Measurements from ENCODE around the gene NELFA. TPM values are rescaled to one million over a fixed set of nuclear protein-coding genes. Genes with fewer than 3 reads are reported as not detected.

NELFA gene
- polyA plus RNA-seq, 4 donors = 28.9 to 47.1 (median 31.1) TPM

DNA sequence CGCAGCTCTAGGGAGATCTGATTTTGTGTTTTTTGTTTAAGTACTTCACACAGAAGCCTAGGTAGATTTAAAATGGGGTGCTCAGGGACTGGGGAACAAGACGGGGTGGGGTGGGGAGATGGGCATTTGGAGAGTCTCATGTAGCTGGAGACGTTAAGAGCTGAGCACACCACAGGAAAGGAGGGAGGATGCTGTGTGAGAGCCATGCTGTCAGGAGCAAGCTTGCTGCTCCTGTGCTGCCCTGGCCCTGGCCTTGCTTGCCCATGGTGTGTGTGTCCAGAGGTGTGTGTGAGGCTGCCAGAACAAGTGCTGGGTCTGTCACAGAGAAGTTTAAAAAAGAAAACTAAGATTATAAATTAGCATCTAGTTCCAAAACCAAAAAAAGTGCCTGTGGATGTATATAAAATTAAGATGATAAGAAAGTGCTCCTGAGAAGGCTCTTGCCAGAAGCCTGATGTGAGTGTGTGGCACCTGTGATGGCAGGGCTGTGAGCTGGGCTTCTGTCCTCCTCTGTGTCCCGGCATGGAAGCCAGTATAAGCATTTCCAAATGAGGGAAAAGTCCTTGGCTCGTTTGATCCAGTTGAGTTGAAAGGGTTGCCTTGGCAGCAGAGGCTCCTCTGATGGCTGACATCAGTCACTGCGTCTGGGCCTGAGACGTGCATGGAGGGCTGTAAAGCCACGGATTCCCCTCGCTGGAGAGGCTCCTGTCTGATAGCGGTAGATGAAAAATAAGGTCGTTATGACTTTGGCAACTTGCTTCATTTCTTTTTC lies 63.5 kb downstream of the NELFA start:
- no peak for DNase-seq (ENCODE audit: low read depth in 4 of 4, low spot score in 3 of 4)

DNA sequence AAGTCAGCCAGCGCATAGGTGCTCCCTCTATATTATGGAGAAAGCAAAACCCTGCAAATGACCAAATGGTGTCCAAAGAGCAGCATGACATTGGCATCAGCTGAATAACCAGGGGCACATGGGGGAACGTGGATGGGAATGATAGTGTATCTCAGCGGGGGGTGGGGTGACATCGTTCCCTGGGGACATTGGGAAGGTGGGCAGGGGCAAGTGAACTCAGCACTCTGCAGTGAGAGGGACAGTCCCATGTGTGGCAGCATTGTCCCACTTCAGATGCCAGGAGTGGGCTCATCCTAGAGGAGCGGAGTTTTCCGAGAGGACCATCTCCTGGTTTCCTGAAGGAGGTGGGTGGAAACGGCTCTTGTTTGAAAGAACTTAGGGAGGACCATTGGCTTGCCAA lies 64.8 kb downstream of the NELFA start:
- DNase-seq (ENCODE audit: low read depth in 4 of 4, low spot score in 3 of 4) = no peak

DNA sequence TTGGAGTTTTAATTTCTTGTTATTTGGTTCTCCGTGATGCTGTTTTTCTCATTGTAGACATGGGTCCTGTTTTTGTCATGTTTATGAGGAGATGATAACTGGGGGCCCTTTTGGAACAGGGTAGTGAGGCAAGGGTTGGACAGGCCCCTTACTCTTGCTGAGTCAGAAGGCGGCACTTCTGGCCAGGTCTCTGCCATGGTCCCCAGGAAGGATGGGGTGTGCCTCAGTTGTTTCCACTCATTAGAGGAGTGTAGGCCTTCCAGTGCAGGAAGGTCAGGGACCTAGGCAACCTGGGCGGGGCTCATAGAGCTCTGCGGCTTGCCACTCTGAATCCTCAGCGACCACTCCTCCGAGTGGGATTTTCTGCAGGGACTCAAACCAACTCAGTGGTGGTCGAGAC lies 68.2 kb downstream of the NELFA start:
- DNase-seq (ENCODE audit: low read depth in 4 of 4, low spot score in 3 of 4) = no peak

DNA sequence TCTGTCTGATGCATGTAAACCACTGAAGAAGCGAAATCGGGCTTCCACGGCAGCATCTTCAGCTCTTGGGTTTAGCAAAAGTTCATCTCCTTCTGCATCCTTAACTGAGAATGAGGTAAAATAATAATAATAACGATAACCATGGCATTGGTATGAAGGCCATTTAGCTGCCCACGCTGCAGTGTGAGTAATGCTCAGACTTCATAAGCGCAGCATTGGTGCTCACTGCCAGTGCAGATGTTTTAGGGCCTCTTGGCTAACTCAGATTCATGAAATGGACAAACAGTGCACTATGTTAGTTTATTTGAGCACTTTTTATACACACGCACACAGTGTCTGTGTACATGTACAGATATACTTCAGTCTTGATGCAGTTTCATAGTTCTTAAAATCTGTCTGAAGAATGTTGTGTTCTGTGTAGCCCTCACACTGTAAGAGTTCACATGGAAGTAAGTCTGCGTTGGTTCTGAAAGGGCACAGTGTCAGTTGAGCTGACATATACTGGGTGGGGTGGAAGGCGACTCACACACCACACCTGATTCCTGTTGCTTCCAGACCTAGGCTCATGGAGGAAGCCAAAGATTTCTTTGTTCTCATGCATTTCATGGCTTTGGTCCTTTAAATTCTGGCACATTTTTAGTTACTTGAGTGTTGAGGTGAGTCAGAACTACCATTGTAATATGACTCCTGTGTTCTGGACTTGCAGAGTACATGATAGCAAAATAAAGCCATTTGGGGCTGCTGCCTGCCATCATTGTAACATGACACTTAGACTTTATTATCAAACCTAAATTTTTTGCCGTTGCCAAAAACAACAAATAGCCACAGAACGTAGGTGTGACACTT lies 68.9 kb downstream of the NELFA start:
- no peak for DNase-seq (ENCODE audit: low read depth in 4 of 4, low spot score in 3 of 4)

DNA sequence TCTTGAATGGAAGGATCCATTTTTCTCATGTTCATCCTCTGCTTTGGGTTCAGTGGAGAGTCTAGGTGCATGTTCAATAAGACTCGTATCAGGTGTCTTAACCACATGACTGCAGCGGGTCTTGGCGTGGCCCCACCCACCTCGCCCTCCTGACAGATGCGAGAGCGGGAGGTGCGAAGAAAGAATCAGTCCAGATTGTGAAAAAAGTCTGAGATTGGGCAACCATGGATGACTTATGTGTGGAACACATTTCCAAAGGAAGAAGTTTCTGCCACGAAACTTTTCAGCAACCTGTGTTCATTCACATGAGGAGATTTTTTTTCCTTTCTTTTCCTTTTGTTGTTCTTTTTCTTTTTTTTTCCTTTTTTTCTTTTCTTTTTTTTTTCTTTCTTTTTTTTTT lies 70.7 kb downstream of the NELFA start:
- DNase-seq (ENCODE audit: low read depth in 4 of 4, low spot score in 3 of 4) = no peak

DNA sequence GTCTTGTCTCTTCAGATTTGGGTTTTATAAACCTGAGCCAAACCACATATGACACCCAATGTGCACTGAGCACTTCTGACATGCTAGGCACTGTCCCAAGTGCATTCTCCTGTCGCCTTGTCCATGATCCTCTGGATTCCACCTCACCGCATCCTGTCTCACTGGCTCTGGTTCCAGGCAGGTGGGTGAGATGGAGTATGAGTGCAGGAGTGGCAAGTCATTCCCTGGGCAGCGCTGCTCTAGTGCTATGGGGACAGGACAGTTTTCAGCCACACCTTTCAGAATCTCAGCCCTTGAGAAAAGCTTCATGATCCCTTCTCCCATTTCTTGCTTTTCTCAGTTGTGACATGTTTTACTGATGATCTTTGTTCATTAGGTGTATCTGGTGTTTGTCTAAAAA lies 71.2 kb downstream of the NELFA start:
- no peak for DNase-seq (ENCODE audit: low read depth in 4 of 4, low spot score in 3 of 4)

DNA sequence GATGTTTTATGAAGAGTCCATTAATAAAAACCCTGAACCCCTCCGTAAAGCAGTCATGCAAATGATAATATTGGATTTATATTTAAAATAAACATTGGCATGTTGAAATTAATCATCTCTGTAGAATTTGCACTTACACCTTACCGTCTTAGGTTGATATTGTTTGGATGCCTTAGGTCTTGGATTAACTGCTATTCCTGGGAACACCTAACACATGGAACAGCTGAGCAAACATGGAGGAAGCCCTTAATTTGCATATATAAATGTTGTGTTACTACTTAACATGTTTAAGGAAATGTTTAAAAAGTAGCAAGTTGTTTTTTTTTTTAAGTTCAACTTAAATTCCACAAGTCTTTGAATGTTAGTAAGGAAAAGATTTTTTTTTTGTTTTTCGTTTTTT lies 75.1 kb downstream of the NELFA start:
- no peak for DNase-seq (ENCODE audit: low read depth in 4 of 4, low spot score in 3 of 4)

DNA sequence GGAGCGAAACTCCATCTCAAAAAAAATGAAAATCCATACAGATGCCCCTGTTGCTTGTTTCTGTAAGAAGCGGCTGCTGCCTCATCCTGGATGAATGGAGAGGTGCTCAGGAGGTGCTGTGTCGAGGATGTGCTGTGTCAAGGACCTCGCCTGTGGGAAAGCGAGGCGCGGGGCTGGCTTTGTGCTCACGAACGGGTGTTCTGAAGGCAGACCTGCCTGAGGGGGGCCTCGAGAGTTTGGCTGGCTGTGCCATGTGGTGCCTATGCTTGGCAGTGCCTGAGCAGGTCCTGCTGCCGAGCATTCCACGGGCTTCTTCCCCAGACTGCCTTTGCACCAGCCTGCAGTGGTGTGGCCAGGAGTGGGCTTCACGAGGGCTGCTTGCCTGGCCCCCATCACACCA lies 76.0 kb downstream of the NELFA start:
- DNase-seq (ENCODE audit: low read depth in 4 of 4, low spot score in 3 of 4) = no peak

Other genes starting within 250 kb of the NELFA start
- 100 to 1,000 TPM in 1 of 4 donors, 10 to 100 TPM in 2, 1 to 10 TPM in 1; 2.7 to 136 (median 75.1) TPM for gene FGFR3, start 215.7 kb downstream of the NELFA start, polyA plus RNA-seq (ENCODE audit: insufficient read length in 4 of 4)
- gene LETM1, start 152.8 kb downstream of the NELFA start, polyA plus RNA-seq (ENCODE audit: insufficient read length in 4 of 4) = 10 to 100 TPM; 14.8 to 30.4 (median 21.2) TPM
- 10 to 100 TPM; 73.6 to 85.8 (median 81.7) TPM for gene NSD2, start 137.6 kb downstream of the NELFA start, polyA plus RNA-seq (ENCODE audit: insufficient read length in 4 of 4)
- gene NAT8L, start 50.4 kb upstream of the NELFA start, polyA plus RNA-seq (ENCODE audit: insufficient read length in 4 of 4) = 1 to 10 TPM; 1.6 to 7.2 (median 5.3) TPM
- gene HAUS3, start 233.1 kb upstream of the NELFA start, polyA plus RNA-seq (ENCODE audit: insufficient read length in 4 of 4) = 10 to 100 TPM; 19.0 to 22.5 (median 21.2) TPM
- 1 to 10 TPM; 2.3 to 6.7 (median 3.3) TPM for gene POLN, start 233.1 kb upstream of the NELFA start, polyA plus RNA-seq (ENCODE audit: insufficient read length in 4 of 4)